ENCODE data around the gene FLNC. TPM values are rescaled to one million over a fixed set of nuclear protein-coding genes. Genes with fewer than 3 reads are reported as not detected.

The FLNC gene
- total RNA-seq, 1 experiment from 2014 or later: 0.42 TPM

- Mint-ChIP-seq H3K36me3 (ENCODE audit: insufficient read depth, unreplicated experiment) (no peaks in the 10 kb centered on the region), H3K4me3 (ENCODE audit: low read depth, unreplicated experiment) (no peak overlapping the region), H3K9me3 (ENCODE audit: low read depth, unreplicated experiment) (no peaks in the 10 kb centered on the region), H3K27ac (ENCODE audit: unreplicated experiment) (no peak overlapping the region), H3K4me1 (ENCODE audit: low read depth, unreplicated experiment) (no peaks in the 10 kb centered on the region), H3K27me3 (ENCODE audit: unreplicated experiment) (peaks cover 17% of the 10 kb centered on the region)
- no peak for DNase-seq
- TF ChIP-seq CTCF (IDR thresholded peaks at IDR 0.05; ENCODE audit: unreplicated experiment): no peak
- intact Hi-C loops (cut with micrococcal nuclease; ENCODE audit: unreplicated experiment): no loop called here
- CTCF ChIA-PET: interaction anchor here (0.5 to 0.6 kb wide), 2 partner anchors 24 to 161 kb away, joined by 3 to 4 read pairs; no protein-coding TSS in a partner anchor
- no TSS peak for BruUV-seq (replicated peaks)
Measured at GRCh38 chr7:128836729-128837348, 6.6 kb downstream of the FLNC start.

GRCh38 chr7:128837521-128837921 lies 7.3 kb downstream of the FLNC start:
- Mint-ChIP-seq H3K4me3 (ENCODE audit: low read depth, unreplicated experiment) (no peak overlapping the region), H3K27ac (ENCODE audit: unreplicated experiment) (no peak overlapping the region), H3K4me1 (ENCODE audit: low read depth, unreplicated experiment) (no peaks in the 10 kb centered on the region), H3K9me3 (ENCODE audit: low read depth, unreplicated experiment) (no peaks in the 10 kb centered on the region), H3K36me3 (ENCODE audit: insufficient read depth, unreplicated experiment) (no peaks in the 10 kb centered on the region), H3K27me3 (ENCODE audit: unreplicated experiment) (peaks cover 17% of the 10 kb centered on the region)
- intact Hi-C loops (cut with micrococcal nuclease; ENCODE audit: unreplicated experiment): no loop called here
- no TSS peak for BruUV-seq (replicated peaks)
- no peak for TF ChIP-seq CTCF (IDR thresholded peaks at IDR 0.05; ENCODE audit: unreplicated experiment)
- CTCF ChIA-PET: no interaction called here
- no peak for DNase-seq

- intact Hi-C loops (cut with micrococcal nuclease; ENCODE audit: unreplicated experiment): no loop called here
- Mint-ChIP-seq H3K36me3 (ENCODE audit: insufficient read depth, unreplicated experiment) (no peaks in the 10 kb centered on the region), H3K27ac (ENCODE audit: unreplicated experiment) (no peak overlapping the region), H3K4me3 (ENCODE audit: low read depth, unreplicated experiment) (no peak overlapping the region), H3K4me1 (ENCODE audit: low read depth, unreplicated experiment) (no peaks in the 10 kb centered on the region), H3K9me3 (ENCODE audit: low read depth, unreplicated experiment) (no peaks in the 10 kb centered on the region), H3K27me3 (ENCODE audit: unreplicated experiment) (peaks cover 17% of the 10 kb centered on the region)
- no TSS peak for BruUV-seq (replicated peaks)
- DNase-seq: no peak
- CTCF ChIA-PET: no interaction called here
- TF ChIP-seq CTCF (IDR thresholded peaks at IDR 0.05; ENCODE audit: unreplicated experiment): no peak
Measured at GRCh38 chr7:128838109-128838779, 8.0 kb downstream of the FLNC start.

- CTCF ChIA-PET: no interaction called here
- DNase-seq: no peak
- Mint-ChIP-seq H3K27ac (ENCODE audit: unreplicated experiment) (no peak overlapping the region), H3K36me3 (ENCODE audit: insufficient read depth, unreplicated experiment) (no peaks in the 10 kb centered on the region), H3K4me1 (ENCODE audit: low read depth, unreplicated experiment) (no peaks in the 10 kb centered on the region), H3K27me3 (ENCODE audit: unreplicated experiment) (peaks cover 13% of the 10 kb centered on the region), H3K9me3 (ENCODE audit: low read depth, unreplicated experiment) (no peaks in the 10 kb centered on the region), H3K4me3 (ENCODE audit: low read depth, unreplicated experiment) (no peak overlapping the region)
- intact Hi-C loops (cut with micrococcal nuclease; ENCODE audit: unreplicated experiment): no loop called here
- BruUV-seq (replicated peaks): no TSS peak
- TF ChIP-seq CTCF (IDR thresholded peaks at IDR 0.05; ENCODE audit: unreplicated experiment): no peak
Measured at GRCh38 chr7:128838981-128839731, 8.9 kb downstream of the FLNC start.
